Gastroesophageal sphincter (tissue), 4 donors: ENCODE measurements around the gene LSAMP. TPM values are rescaled to one million over a fixed set of nuclear protein-coding genes. Genes with fewer than 3 reads are reported as not detected.

Experiments
- ATAC-seq: fragments of 150-250 bp; one replicate; pipeline ENCODE4 v1.9.1; 2016; ENCODE audit warnings: mild to moderate bottlenecking, moderate library complexity
- H3K27ac ChIP-seq, 4 donors: fragments of 200-600 bp; sonication (generic) in 3 of 4; 1 replicate in 3 of 4; 2 replicates in 1 of 4; pipeline ENCODE4 v1.5.1; 2016 to 2019
- H3K27me3 ChIP-seq: fragments of 200-600 bp; sonication (generic); one replicate; pipeline ENCODE4 v1.5.1; 2019
- H3K36me3 ChIP-seq, 2 donors: fragments of 200-600 bp; sonication (generic); one replicate each; pipeline ENCODE4 v1.5.1; 2019; ENCODE audit warnings: control low read depth in 1 of 2
- H3K4me1 ChIP-seq, 3 donors: fragments of 200-600 bp; sonication (generic); 1 replicate in 2 of 3; 2 replicates in 1 of 3; pipeline ENCODE4 v1.5.1; 2016 to 2019; ENCODE audit warnings: control low read depth in 2 of 3
- H3K4me3 ChIP-seq, 2 donors: fragments of 200-600 bp; sonication (generic); one replicate each; pipeline ENCODE4 v1.5.1; 2019; ENCODE audit warnings: mild to moderate bottlenecking in 1 of 2, moderate library complexity in 1 of 2
- H3K9me3 ChIP-seq, 3 donors: fragments of 200-600 bp; sonication (generic); one replicate each; pipeline ENCODE4 v1.5.1; 2017 to 2019; ENCODE audit warnings: control low read depth in 2 of 3
- EP300 ChIP-seq: sonication (generic); formaldehyde crosslinking; IDR thresholded peaks from one replicate; pipeline ENCODE4 v1.6.1; 2017; ENCODE audit warnings: antibody characterized with exemption, mild to moderate bottlenecking
- POLR2A ChIP-seq, 2 donors: fragments of 450-650 bp; IDR thresholded peaks; one replicate each; pipeline ENCODE4 v1.6.1; 2017; ENCODE audit warnings: antibody characterized with exemption in 2 of 2, mild to moderate bottlenecking in 2 of 2, moderate library complexity in 1 of 2
- POLR2AphosphoS5 ChIP-seq: sonication (generic); formaldehyde crosslinking; IDR thresholded peaks from one replicate; pipeline ENCODE4 v1.6.1; 2017; ENCODE audit warnings: antibody characterized with exemption
- WGBS, 2 donors: methylation state at CpG; one replicate each; pipeline ENCODE4 v1.1.5; 2018; ENCODE audit warnings: low coverage in 1 of 2; 5-methylcytosine and 5-hydroxymethylcytosine counted together
- total RNA-seq, 4 donors: library from RNA; depleted of rRNA; stranded (reverse); fragments of >200 nt; gene quantifications; one replicate each; pipeline ENCODE4 v1.1.0, GENCODE V29; 2016
- TF ChIP-seq, protein P1 (sequence below), 4 experiments: fragments of 200-600 bp in 2 of 4; fragments of 450-650 bp in 2 of 4; sonication (generic) in 1 of 4; IDR thresholded peaks; one replicate each; pipeline ENCODE4 v1.5.1; 2017 to 2019; ENCODE audit warnings: antibody characterized with exemption in 4 of 4, mild to moderate bottlenecking in 2 of 4, moderate library complexity in 2 of 4

LSAMP gene
- total RNA-seq, 4 donors from 2014 or later: 1.5 to 9.3 (median 3.6) TPM

DNA sequence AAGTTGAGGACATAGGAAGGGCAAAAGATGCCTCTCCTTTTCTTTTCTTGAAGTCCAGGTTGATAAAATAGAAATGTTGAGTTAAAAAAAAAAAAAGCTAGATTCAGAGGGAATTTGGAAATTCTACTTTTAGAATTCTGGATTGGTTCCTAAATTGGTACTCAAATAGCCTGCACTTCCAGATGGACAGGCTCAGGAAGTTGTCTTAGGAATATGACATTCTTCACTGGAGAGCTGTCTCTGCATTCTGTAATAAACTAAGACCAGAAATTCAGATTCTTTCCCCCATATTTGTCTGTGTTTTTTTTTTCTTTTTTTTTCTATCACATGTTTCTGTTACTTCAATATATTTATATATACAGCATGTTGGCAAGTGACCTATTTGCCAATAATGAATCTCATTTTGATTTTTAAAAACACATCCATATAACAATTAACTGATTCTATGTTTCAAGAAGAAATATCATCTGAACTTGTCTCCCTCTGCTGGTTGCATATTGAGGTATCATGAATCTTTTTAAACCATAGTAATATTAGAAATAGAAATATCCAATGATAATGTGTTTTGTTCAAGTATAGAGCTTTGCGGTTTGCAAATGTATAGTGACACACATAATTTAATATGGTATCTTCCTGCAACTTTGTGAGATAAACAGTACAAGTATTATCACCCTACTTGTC is 8.5 kb upstream of the LSAMP start:
- WGBS, 2 donors: 56 to 75% methylated on average over 1 of the region's 1 CpG

DNA sequence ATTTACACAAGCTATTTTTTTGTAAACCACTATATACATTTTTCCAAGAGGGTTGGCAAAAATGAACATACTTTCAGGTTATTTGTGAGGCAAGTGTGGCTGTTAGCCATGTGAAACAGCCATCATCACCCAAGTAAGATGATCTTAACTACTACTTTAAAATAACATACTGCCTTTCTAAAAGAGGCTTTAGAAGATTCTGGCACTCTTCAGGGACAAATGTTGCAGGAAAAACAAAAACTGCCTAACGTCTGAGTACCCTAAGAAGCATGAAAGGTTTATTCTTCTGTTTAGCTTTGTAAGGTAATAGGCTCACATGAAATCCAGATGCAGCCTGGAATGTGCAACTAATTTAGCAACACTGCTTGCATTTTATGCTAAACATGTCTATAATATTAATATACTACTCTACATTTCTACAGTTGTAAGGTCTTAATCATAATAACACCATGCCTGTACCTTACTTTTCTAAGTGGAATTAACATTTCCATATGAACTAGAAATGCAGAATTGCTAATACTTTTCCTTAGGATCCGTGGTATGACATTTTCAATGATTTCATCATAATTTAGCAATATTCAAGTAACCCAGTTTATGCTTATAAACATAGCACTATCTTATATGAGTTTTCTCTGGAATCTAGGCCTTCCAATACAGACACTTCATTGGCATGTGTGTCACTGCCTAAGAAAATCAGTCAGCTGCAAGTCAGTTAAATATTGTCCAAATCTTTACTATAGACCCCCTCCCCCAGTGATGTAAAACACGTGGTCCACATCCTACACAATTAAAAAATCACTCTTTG is 4.5 kb upstream of the LSAMP start:
- no peak for TF ChIP-seq POLR2AphosphoS5
- TF ChIP-seq EP300: no peak
- TF ChIP-seq, protein P1, sequence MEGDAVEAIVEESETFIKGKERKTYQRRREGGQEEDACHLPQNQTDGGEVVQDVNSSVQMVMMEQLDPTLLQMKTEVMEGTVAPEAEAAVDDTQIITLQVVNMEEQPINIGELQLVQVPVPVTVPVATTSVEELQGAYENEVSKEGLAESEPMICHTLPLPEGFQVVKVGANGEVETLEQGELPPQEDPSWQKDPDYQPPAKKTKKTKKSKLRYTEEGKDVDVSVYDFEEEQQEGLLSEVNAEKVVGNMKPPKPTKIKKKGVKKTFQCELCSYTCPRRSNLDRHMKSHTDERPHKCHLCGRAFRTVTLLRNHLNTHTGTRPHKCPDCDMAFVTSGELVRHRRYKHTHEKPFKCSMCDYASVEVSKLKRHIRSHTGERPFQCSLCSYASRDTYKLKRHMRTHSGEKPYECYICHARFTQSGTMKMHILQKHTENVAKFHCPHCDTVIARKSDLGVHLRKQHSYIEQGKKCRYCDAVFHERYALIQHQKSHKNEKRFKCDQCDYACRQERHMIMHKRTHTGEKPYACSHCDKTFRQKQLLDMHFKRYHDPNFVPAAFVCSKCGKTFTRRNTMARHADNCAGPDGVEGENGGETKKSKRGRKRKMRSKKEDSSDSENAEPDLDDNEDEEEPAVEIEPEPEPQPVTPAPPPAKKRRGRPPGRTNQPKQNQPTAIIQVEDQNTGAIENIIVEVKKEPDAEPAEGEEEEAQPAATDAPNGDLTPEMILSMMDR (IDR thresholded peaks at IDR 0.05): no peak
- no peak for TF ChIP-seq POLR2A (IDR thresholded peaks at IDR 0.05)
- Histone ChIP-seq H3K27ac (no peak overlapping the region), H3K36me3 (no peaks in the 10 kb centered on the region), H3K4me3 (no peak overlapping the region), H3K27me3 (peaks cover 14% of the 10 kb centered on the region), H3K4me1 (no peaks in the 10 kb centered on the region), H3K9me3 (no peaks in the 10 kb centered on the region)
- WGBS, 2 donors: 43 to 47% methylated on average over 3 of the region's 3 CpGs
- no peak for ATAC-seq

More for the DNA sequence above, 8.5 kb upstream of the LSAMP start:
- Histone ChIP-seq H3K9me3 (no peaks in the 10 kb centered on the region), H3K27ac (no peak overlapping the region), H3K4me3 (no peak overlapping the region), H3K4me1 (no peaks in the 10 kb centered on the region), H3K36me3 (no peaks in the 10 kb centered on the region), H3K27me3 (no peaks in the 10 kb centered on the region)
- ATAC-seq: no peak
- TF ChIP-seq, protein P1 (IDR thresholded peaks at IDR 0.05): peak in 2 of 4 experiments; percentile 11 to 16
- TF ChIP-seq POLR2AphosphoS5: no peak
- TF ChIP-seq EP300: no peak
- TF ChIP-seq POLR2A (IDR thresholded peaks at IDR 0.05): no peak

DNA sequence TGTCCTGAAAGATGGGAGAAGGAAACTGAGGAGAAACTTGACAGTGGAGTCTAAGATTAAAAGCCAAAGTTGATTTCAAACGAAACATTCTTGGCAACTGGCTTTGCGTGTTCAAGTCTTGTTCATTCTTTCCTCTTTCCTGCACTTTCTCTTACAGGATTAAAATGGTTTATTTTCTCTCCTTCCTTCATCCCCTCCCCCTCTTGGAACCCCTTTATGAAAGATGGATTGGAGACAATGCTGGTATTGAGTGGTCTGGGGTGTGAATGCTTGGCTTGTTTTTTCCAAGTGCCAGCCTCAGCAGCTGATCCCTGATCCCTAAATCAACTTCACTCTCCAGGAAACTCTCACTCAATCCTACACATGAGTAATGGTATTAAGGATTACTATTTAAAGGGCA is 703 bp upstream of the LSAMP start:
- H3K4me1 ChIP-seq: no peaks in the 10 kb centered on the region
- TF ChIP-seq, protein P1 (IDR thresholded peaks at IDR 0.05): no peak
- TF ChIP-seq EP300 (no peak), POLR2AphosphoS5 (no peak), POLR2A (IDR thresholded peaks at IDR 0.05) (no peak)
- H3K9me3 ChIP-seq: no peaks in the 10 kb centered on the region
- no peak overlapping the region for H3K4me3 ChIP-seq
- H3K27me3 ChIP-seq: peaks cover 16% of the 10 kb centered on the region
- no peaks in the 10 kb centered on the region for H3K36me3 ChIP-seq
- ATAC-seq: no peak
- no peak overlapping the region for H3K27ac ChIP-seq
- 41 to 49% methylated on average over 2 of the region's 2 CpGs for WGBS, 2 donors

DNA sequence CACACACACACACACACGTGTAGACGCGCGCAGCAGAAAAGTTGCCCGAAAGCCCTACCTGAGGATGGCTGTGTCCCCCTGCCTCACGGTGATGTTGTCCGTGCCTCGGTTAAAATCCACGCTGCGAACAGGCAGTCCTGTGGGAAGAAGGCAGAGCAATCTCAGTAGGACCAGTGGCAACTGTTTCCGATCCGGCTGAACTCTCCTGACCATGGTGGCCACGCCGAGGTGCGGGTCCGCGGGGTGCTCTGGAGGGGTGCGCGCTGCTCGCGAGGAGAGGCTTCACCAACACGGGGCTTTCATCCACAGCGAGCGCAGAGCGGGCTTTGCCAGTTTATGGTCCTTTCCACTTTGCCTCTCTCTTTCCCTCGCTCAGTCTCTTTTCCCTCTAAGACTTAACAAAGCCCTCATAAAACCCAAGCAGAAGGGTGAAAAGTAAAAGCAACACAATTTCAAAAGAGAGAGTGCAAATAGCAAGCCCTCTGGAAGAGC is 422 bp downstream of the LSAMP start:
- H3K9me3 ChIP-seq: no peaks in the 10 kb centered on the region
- H3K4me3 ChIP-seq: peak overlapping the region; percentile 4 to 42
- 0% methylated on average over 1 to 5 of the region's 26 CpGs for whole genome bisulfite sequencing, 2 donors
- TF ChIP-seq POLR2A (IDR thresholded peaks at IDR 0.05): no peak
- TF ChIP-seq EP300: no peak
- TF ChIP-seq, protein P1 (IDR thresholded peaks at IDR 0.05): no peak
- TF ChIP-seq POLR2AphosphoS5: no peak
- H3K36me3 ChIP-seq: no peaks in the 10 kb centered on the region
- peak; percentile 28 for ATAC-seq
- peaks cover 16% of the 10 kb centered on the region for H3K27me3 ChIP-seq
- no peaks in the 10 kb centered on the region for H3K4me1 ChIP-seq
- no peak overlapping the region for H3K27ac ChIP-seq
